HG02981 (cell line): ENCODE results near the gene CDC42EP2.

ENCODE experiments used
- ATAC-seq: cut with Tn5 transposase; IDR thresholded peaks from one replicate; pipeline ENCODE4 v1.9.1; 2021; ENCODE audit warnings: mild to moderate bottlenecking, moderate library complexity; ENCODE audit not compliant: unreplicated experiment

The CDC42EP2 gene

GRCh38 chr11:65297026-65297672, 17.5 kb upstream of the CDC42EP2 start:
- ATAC-seq, result no peak

GRCh38 chr11:65298131-65298535, 16.5 kb upstream of the CDC42EP2 start:
- ATAC-seq, result no peak

GRCh38 chr11:65298655-65299179, 15.9 kb upstream of the CDC42EP2 start:
- no peak for ATAC-seq

GRCh38 chr11:65300621-65301275, 13.9 kb upstream of the CDC42EP2 start:
- ATAC-seq, result no peak

- no peak for ATAC-seq
These were observed 13.0 kb upstream of the CDC42EP2 start for GRCh38 chr11:65301491-65302329.

GRCh38 chr11:65303555-65303954, 11.1 kb upstream of the CDC42EP2 start:
- ATAC-seq, result no peak

GRCh38 chr11:65304110-65304509, 10.6 kb upstream of the CDC42EP2 start:
- ATAC-seq, result no peak

GRCh38 chr11:65304613-65305012, 10.1 kb upstream of the CDC42EP2 start:
- ATAC-seq, result no peak

- no peak for ATAC-seq
These were observed 9.0 kb upstream of the CDC42EP2 start for GRCh38 chr11:65305501-65306268.

- no peak for ATAC-seq
These were observed 7.1 kb upstream of the CDC42EP2 start for GRCh38 chr11:65307298-65308229.

GRCh38 chr11:65308281-65308891, 6.3 kb upstream of the CDC42EP2 start:
- ATAC-seq, result no peak

GRCh38 chr11:65309006-65309405, 5.7 kb upstream of the CDC42EP2 start:
- ATAC-seq, result no peak

- no peak for ATAC-seq
These were observed 4.5 kb upstream of the CDC42EP2 start for GRCh38 chr11:65310215-65310614.

- no peak for ATAC-seq
These were observed 3.9 kb upstream of the CDC42EP2 start for GRCh38 chr11:65310736-65311135.

GRCh38 chr11:65311170-65311678, 3.4 kb upstream of the CDC42EP2 start:
- ATAC-seq, result no peak

- ATAC-seq, result peak; percentile 37
These were observed 669 bp downstream of the CDC42EP2 start for GRCh38 chr11:65315204-65315865.

- ATAC-seq, result no peak
These were observed 1.2 kb downstream of the CDC42EP2 start for GRCh38 chr11:65315866-65316226.

GRCh38 chr11:65316227-65317024, 1.8 kb downstream of the CDC42EP2 start:
- ATAC-seq, result no peak
